H1 (cell line): ENCODE measurements around the gene RASSF3. TPM values are rescaled to one million over a fixed set of nuclear protein-coding genes. Genes with fewer than 3 reads are reported as not detected.

Experiments used
- CTCF ChIA-PET: fragments of 300-600 bp; sonication (Branson Sonifier 250); formaldehyde crosslinking; loops from one replicate; lab custom pipeline; 2021; ENCODE audit not compliant: partially characterized antibody; lab: Charles Lee
- POLR2A ChIA-PET: fragments of 300-600 bp; sonication (Branson Sonifier 250); formaldehyde crosslinking; loops from one replicate; lab custom pipeline; 2021; ENCODE audit warnings: inconsistent platforms; ENCODE audit not compliant: partially characterized antibody; lab: Charles Lee
- DNase-seq, 2 experiments: peaks; one replicate each; pipeline versions ENCODE4 v3.0.0 to v3.0.0-alpha.2; 2010 to 2022; ENCODE audit warnings: low spot score in 2 of 2, low read depth in 1 of 2, mixed read lengths in 1 of 2
- FAIRE-seq: peaks from 2 replicates; lab custom pipeline; 2011; peaks lifted over from hg19 to GRCh38; lab: Jason Lieb, UNC
- H2AFZ ChIP-seq: 2 replicates; pipeline ENCODE4 v1.8.1; 2012; ENCODE audit warnings: low read length, inconsistent platforms
- H2AK5ac ChIP-seq: 2 replicates; pipeline ENCODE4 v1.6.1; 2013; ENCODE audit warnings: low read depth, low read length
- H2BK120ac ChIP-seq: replicated peaks from 2 replicates; pipeline ENCODE3; 2013; ENCODE audit warnings: low read depth, low read length, inconsistent platforms
- H2BK12ac ChIP-seq: 2 replicates; pipeline ENCODE4 v1.6.1; 2013; ENCODE audit warnings: low read depth, low read length
- H2BK15ac ChIP-seq: 2 replicates; pipeline ENCODE4 v1.6.1; 2013; ENCODE audit warnings: low read length
- H2BK20ac ChIP-seq: 2 replicates; pipeline ENCODE4 v1.6.1; 2013; ENCODE audit warnings: low read length
- H2BK5ac ChIP-seq: 2 replicates; pipeline ENCODE4 v1.6.1; 2013; ENCODE audit warnings: low read depth, low read length
- H3K14ac ChIP-seq: 2 replicates; pipeline ENCODE4 v1.6.1; 2013; ENCODE audit warnings: inconsistent platforms; ENCODE audit not compliant: insufficient read length
- H3K18ac ChIP-seq: 2 replicates; pipeline ENCODE4 v1.6.1; 2013; ENCODE audit warnings: low read length; ENCODE audit errors: extremely low read depth
- H3K23ac ChIP-seq: 2 replicates; pipeline ENCODE4 v1.6.1; 2013; ENCODE audit warnings: inconsistent platforms; ENCODE audit not compliant: insufficient read length
- H3K23me2 ChIP-seq: 2 replicates; pipeline ENCODE4 v1.6.1; 2013; ENCODE audit warnings: low read depth, low read length
- H3K27ac ChIP-seq: 2 replicates; pipeline ENCODE4 v1.6.1; 2011; ENCODE audit warnings: low read depth, low read length, inconsistent platforms
- H3K27me3 ChIP-seq, 4 experiments: replicated peaks in 1 of 4; 1 replicate in 1 of 4; 2 replicates in 3 of 4; pipeline versions ENCODE4 v1.6.1 to v1.8.1; 2011 to 2013; ENCODE audit warnings: low read length in 3 of 4, mild to moderate bottlenecking in 3 of 4, inconsistent platforms in 2 of 4, mixed read lengths in 2 of 4, moderate library complexity in 1 of 4; ENCODE audit not compliant: control insufficient read depth in 3 of 4, insufficient read depth in 3 of 4; ENCODE audit errors: extremely low read depth in 1 of 4
- H3K36me3 ChIP-seq, 4 experiments: 2 replicates each; pipeline versions ENCODE4 v1.6.1 to v1.8.1; 2011 to 2013; ENCODE audit warnings: mild to moderate bottlenecking in 4 of 4, low read length in 3 of 4, moderate library complexity in 2 of 4, control low read depth in 1 of 4, inconsistent platforms in 1 of 4; ENCODE audit not compliant: insufficient read depth in 4 of 4, control insufficient read depth in 2 of 4
- H3K4ac ChIP-seq: replicated peaks from 2 replicates; pipeline ENCODE3; 2013; ENCODE audit warnings: low read length, low read depth, mixed read lengths, inconsistent platforms; ENCODE audit not compliant: insufficient read length
- H3K4me1 ChIP-seq, 4 experiments: replicated peaks in 1 of 4; 1 replicate in 1 of 4; 2 replicates in 3 of 4; pipeline versions ENCODE4 v1.6.1 to v1.8.1; 2011 to 2013; ENCODE audit warnings: low read length in 3 of 4, inconsistent platforms in 2 of 4, mixed read lengths in 1 of 4; ENCODE audit not compliant: insufficient read depth in 4 of 4, control insufficient read depth in 3 of 4
- H3K4me2 ChIP-seq, 2 experiments: 2 replicates each; pipeline versions ENCODE4 v1.6.1 to v1.8.1; 2011 to 2013; ENCODE audit warnings: low read depth in 2 of 2, low read length in 2 of 2, control low read depth in 1 of 2, inconsistent platforms in 1 of 2, mild to moderate bottlenecking in 1 of 2; ENCODE audit not compliant: insufficient read depth in 1 of 2
- H3K4me3 ChIP-seq, 4 experiments: fragments of 200-600, 300-600 bp in 1 of 4; sonication (generic), shearing (Covaris generic), sonication (Bioruptor Twin) in 1 of 4; 2 replicates each; pipeline versions ENCODE4 v1.5.1 to v1.8.1; 2011 to 2016; ENCODE audit warnings: low read length in 4 of 4, low read depth in 3 of 4, control low read depth in 2 of 4, inconsistent platforms in 2 of 4, mild to moderate bottlenecking in 2 of 4, mixed read lengths in 1 of 4, moderate library complexity in 1 of 4; ENCODE audit not compliant: insufficient read depth in 2 of 4; ENCODE audit errors: extremely low read depth in 1 of 4
- H3K56ac ChIP-seq: replicated peaks from 2 replicates; pipeline ENCODE3; 2013; ENCODE audit warnings: low read depth, mild to moderate bottlenecking, mixed read lengths, low read length, inconsistent platforms; ENCODE audit not compliant: insufficient read length
- H3K79me1 ChIP-seq: 2 replicates; pipeline ENCODE4 v1.6.1; 2013; ENCODE audit warnings: low read depth, low read length, control low read depth
- H3K79me2 ChIP-seq, 2 experiments: 2 replicates each; pipeline versions ENCODE4 v1.6.1 to v1.8.1; 2012 to 2013; ENCODE audit warnings: low read length in 2 of 2, mild to moderate bottlenecking in 2 of 2, inconsistent platforms in 1 of 2; ENCODE audit not compliant: insufficient read depth in 2 of 2, control insufficient read depth in 1 of 2
- H3K9ac ChIP-seq, 4 experiments: replicated peaks in 1 of 4; 1 replicate in 1 of 4; 2 replicates in 3 of 4; pipeline versions ENCODE4 v1.6.1 to v1.8.1; 2011 to 2013; ENCODE audit warnings: low read depth in 3 of 4, low read length in 3 of 4, control low read depth in 2 of 4, mild to moderate bottlenecking in 2 of 4, moderate library complexity in 2 of 4, inconsistent platforms in 1 of 4; ENCODE audit errors: extremely low read depth in 1 of 4
- H3K9me3 ChIP-seq, 2 experiments: 2 replicates each; pipeline versions ENCODE4 v1.6.1 to v1.8.1; 2012 to 2013; ENCODE audit warnings: mild to moderate bottlenecking in 2 of 2, moderate library complexity in 2 of 2, control low read depth in 1 of 2, inconsistent platforms in 1 of 2, low read depth in 1 of 2, low read length in 1 of 2, mixed read lengths in 1 of 2; ENCODE audit not compliant: insufficient read depth in 2 of 2
- H4K20me1 ChIP-seq, 2 experiments: replicated peaks in 1 of 2; 2 replicates each; pipeline versions ENCODE3 to v1.8.1; 2011 to 2013; ENCODE audit warnings: inconsistent platforms in 2 of 2, low read length in 2 of 2, mild to moderate bottlenecking in 1 of 2; ENCODE audit not compliant: insufficient read depth in 2 of 2, control insufficient read depth in 1 of 2
- H4K5ac ChIP-seq: 2 replicates; pipeline ENCODE4 v1.6.1; 2013; ENCODE audit warnings: low read length, low read depth, mixed read lengths, inconsistent platforms; ENCODE audit not compliant: insufficient read length
- H4K8ac ChIP-seq: 2 replicates; pipeline ENCODE4 v1.8.0; 2013; ENCODE audit warnings: mild to moderate bottlenecking, moderate library complexity, low read length, inconsistent platforms; ENCODE audit not compliant: insufficient read depth; ENCODE audit errors: extremely low read depth
- H4K91ac ChIP-seq: replicated peaks from 2 replicates; pipeline ENCODE3; 2013; ENCODE audit warnings: low read length, mixed read lengths, inconsistent platforms; ENCODE audit not compliant: insufficient read length
- ATF3 ChIP-seq: IDR thresholded peaks from 2 replicates; pipeline ENCODE4 v1.6.1; 2011; ENCODE audit warnings: low read depth, mild to moderate bottlenecking, low read length; ENCODE audit not compliant: insufficient read depth
- GABPA ChIP-seq: IDR thresholded peaks from 2 replicates; pipeline ENCODE4 v1.6.1; 2011; ENCODE audit warnings: mild to moderate bottlenecking, low read length, moderate library complexity, borderline replicate concordance; ENCODE audit not compliant: insufficient read depth
- NRF1 ChIP-seq: IDR thresholded peaks from 2 replicates; pipeline ENCODE4 v1.6.1; 2011; ENCODE audit warnings: mild to moderate bottlenecking, low read depth, low read length, improper control_type of control experiment
- PHF8 ChIP-seq: fragments of 200-600 bp; sonication (generic); conservative IDR thresholded peaks from 2 replicates; pipeline ENCODE4 v1.7.1; 2012; ENCODE audit warnings: low read depth, mild to moderate bottlenecking, inconsistent platforms, low read length, moderate library complexity
- RBBP5 ChIP-seq: IDR thresholded peaks from 2 replicates; pipeline ENCODE4 v1.7.1; 2012; ENCODE audit warnings: low read depth, mild to moderate bottlenecking, inconsistent platforms, low read length, moderate library complexity, borderline replicate concordance
- SIRT6 ChIP-seq: IDR thresholded peaks from one replicate; pipeline ENCODE4 v1.7.1; 2012; ENCODE audit warnings: low read length, inconsistent platforms
- SP2 ChIP-seq: IDR thresholded peaks from 2 replicates; pipeline ENCODE4 v1.6.1; 2012; ENCODE audit warnings: mild to moderate bottlenecking, low read length, inconsistent platforms
- WGBS, 2 experiments: shearing (Covaris generic) in 1 of 2; methylation state at CpG; one replicate each; pipeline versions ENCODE4 v1.1.6 to v1.1.7; 2013 to 2015; ENCODE audit warnings: low lambda C conversion rate in 2 of 2, mixed read lengths in 2 of 2, inconsistent platforms in 1 of 2, low coverage in 1 of 2, missing lambda C conversion rate in 1 of 2; ENCODE audit not compliant: insufficient replicate concordance in 2 of 2, insufficient coverage in 1 of 2, insufficient read length in 1 of 2; ENCODE audit errors: extremely low coverage in 1 of 2, missing lambda C conversion rate in 1 of 2; 5-methylcytosine and 5-hydroxymethylcytosine counted together
- polyA plus RNA-seq, 7 experiments: library from polyadenylated mRNA; depleted of rRNA in 3 of 7; stranded (reverse) in 5 of 7; unstranded in 2 of 7; fragments of >200 nt in 5 of 7; fragments of 200-250 nt in 2 of 7; gene quantifications; 1 replicate in 5 of 7; 2 replicates in 1 of 7; 4 replicates in 1 of 7; pipeline versions ENCODE4 v1.2.1 to v1.2.3, GENCODE V29; 2011 to 2013; ENCODE audit warnings: missing spikeins in 2 of 7, mixed read lengths in 2 of 7
- total RNA-seq: library from RNA; stranded (reverse); fragmentation: NEBNext Ultra II Directional; extraction: Animal tissue kit (Norgen Biotek cat#: 25700); gene quantifications from 2 replicates; pipeline ENCODE4 v1.2.1, GENCODE V29; 2021

Gene RASSF3
- total and polyA plus RNA-seq, 2 of the 8 experiments (the other 6 are each of a cell fraction or from before 2014, with no cell fraction given), result 19.1 to 64.3 TPM

DNA sequence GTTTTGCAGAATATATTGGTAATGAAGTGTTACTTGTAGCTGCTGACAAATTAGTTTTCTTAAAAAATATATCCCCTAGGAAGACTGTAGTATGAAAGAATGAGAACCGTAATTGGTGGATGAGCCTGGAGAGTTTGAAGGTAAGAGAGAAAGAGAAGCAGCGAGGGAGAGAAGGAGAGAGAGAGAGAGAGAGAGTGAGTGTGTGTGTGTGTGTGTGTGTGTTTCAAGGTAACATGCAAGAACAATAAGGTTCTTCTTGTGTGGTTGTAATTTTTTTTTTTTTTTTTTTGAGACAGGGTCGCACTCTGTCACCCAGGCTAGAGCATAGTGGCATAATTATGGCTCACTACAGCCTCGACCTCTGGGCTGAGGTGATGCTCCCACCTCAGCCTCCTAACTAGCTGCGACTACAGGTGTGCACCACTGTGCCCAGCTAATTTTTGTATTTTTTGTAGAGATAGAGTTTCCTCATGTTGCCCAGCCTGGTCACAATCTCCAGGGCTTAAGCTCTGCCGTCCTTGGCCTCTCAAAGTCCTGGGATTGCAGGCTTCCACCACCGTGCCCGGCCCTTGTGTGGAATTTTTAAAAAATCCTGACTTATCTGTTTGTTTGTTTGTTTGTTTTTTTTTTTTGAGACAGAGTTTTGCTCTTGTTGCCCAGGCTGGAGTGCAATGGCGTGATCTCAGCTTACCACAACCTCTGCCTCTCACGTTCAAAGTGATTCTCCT lies 73.7 kb downstream of the RASSF3 start:
- Histone ChIP-seq H3K56ac (no peak overlapping the region), H4K8ac (no peak overlapping the region), H3K18ac (no peak overlapping the region), H3K4ac (no peak overlapping the region), H3K23ac (no peak overlapping the region), H3K4me2 (no peak overlapping the region), H3K9ac (no peak overlapping the region), H2BK5ac (no peak overlapping the region), H3K79me1 (peaks cover 8% of the 10 kb centered on the region; the same call in 1 of the 2 replicates), H2BK20ac (no peak overlapping the region), H3K4me3 (no peak overlapping the region), H4K91ac (no peak overlapping the region), H3K79me2 (peaks cover 0 to 55% of the 10 kb centered on the region in 2 experiments; a peak in 3 of 4 replicates), H3K9me3 (no peaks in the 10 kb centered on the region), H3K27ac (no peak overlapping the region), H3K14ac (no peak overlapping the region), H4K20me1 (peaks cover 4 to 9% of the 10 kb centered on the region in 2 experiments), H2BK120ac (no peak overlapping the region), H3K36me3 (peaks cover 0 to 18% (median 7%) of the 10 kb centered on the region in 4 experiments; a peak in 3 of 8 replicates), H2BK15ac (no peak overlapping the region), H3K23me2 (no peaks in the 10 kb centered on the region), H4K5ac (no peak overlapping the region), H2BK12ac (no peak overlapping the region), H3K27me3 (no peaks in the 10 kb centered on the region), H2AK5ac (no peak overlapping the region), H2AFZ (no peak overlapping the region), H3K4me1 (peaks cover 2 to 10% (median 6%) of the 10 kb centered on the region in 4 experiments; a peak in 4 of 7 replicates)
- POLR2A ChIA-PET, result interaction anchor here (0.7 to 1.2 kb wide), 2 partner anchors 18 to 44 kb away, joined by 3 to 4 read pairs; no protein-coding TSS in a partner anchor
- CTCF ChIA-PET, result interaction anchor here (0.6 to 2.2 kb wide), 3 partner anchors 11 to 161 kb away, joined by 4 to 11 read pairs (median 6); no protein-coding TSS in a partner anchor
- FAIRE-seq (no peak), DNase-seq (no peak)
- TF ChIP-seq SIRT6 (no peak), GABPA (no peak), SP2 (no peak), ATF3 (no peak), NRF1 (no peak), RBBP5 (no peak), PHF8 (no peak)
- WGBS, 2 experiments, result 84% methylated on average over 9 of the region's 10 CpGs; no CpG with 5 or more reads in 1 of the 2 experiments
